Measurements from ENCODE around the gene ATOH8. TPM values are rescaled to one million over a fixed set of nuclear protein-coding genes. Genes with fewer than 3 reads are reported as not detected.

Gene ATOH8
- polyA plus RNA-seq, 2 of the 4 experiments (the other 2 are of a cell fraction), result 1.8 to 20.0 TPM

DNA sequence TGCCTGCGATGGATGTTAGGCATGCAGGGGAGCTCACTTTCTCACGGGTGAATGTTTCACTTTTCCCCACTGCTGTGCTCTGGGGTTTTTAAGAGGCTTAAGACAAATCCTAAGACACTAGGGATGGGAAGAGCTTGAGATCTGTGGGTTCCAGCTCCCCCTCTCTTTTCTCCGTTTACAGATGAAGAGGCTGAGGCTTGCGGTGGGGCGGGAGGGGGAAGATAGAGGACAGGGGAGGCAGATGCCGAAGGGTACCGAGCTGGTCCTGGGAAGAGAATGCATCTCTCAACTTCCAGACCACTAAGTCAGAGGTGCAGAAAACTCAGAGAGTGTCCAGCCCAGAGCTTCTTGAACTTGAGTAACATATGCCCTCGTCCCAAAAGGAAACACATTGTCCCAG, 8.2 kb upstream of the ATOH8 start:
- DNase-seq (ENCODE audit: low read depth in 1 of 2, low spot score in 1 of 2) (no peak), ATAC-seq (no peak), FAIRE-seq (no peak)
- Histone ChIP-seq H3K9me3 (no peaks in the 10 kb centered on the region; the same call in 2 of the 3 replicates), H3K4me1 (peaks cover 63% of the 10 kb centered on the region), H3K27ac (peak overlapping the region; percentile 93 to 97), H3K4me3 (no peak overlapping the region), H3K4me2 (no peak overlapping the region)
- TF ChIP-seq, protein P1, sequence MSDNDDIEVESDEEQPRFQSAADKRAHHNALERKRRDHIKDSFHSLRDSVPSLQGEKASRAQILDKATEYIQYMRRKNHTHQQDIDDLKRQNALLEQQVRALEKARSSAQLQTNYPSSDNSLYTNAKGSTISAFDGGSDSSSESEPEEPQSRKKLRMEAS (IDR thresholded peaks at IDR 0.05), result no peak
- TF ChIP-seq SREBF2 (IDR thresholded peaks at IDR 0.05) (no peak), CHD2 (IDR thresholded peaks at IDR 0.05; ENCODE audit: low read length, partially characterized antibody) (no peak), NFE2L2 (conservative IDR thresholded peaks at IDR 0.05; ENCODE audit: low read length) (no peak), POLR2AphosphoS2 (conservative IDR thresholded peaks at IDR 0.05; ENCODE audit: low read length) (no peak), PBX3 (IDR thresholded peaks at IDR 0.05) (no peak), ZFP36 (IDR thresholded peaks at IDR 0.05; ENCODE audit: borderline replicate concordance, partially characterized antibody) (no peak), JUN (IDR thresholded peaks at IDR 0.05) (no peak), RNF2 (IDR thresholded peaks at IDR 0.05; ENCODE audit: borderline replicate concordance, low read depth) (no peak), RAD21 (conservative IDR thresholded peaks at IDR 0.05 in 1 of 2, IDR thresholded peaks at IDR 0.05 in 1 of 2) (no peak), RCOR1 (IDR thresholded peaks at IDR 0.05; ENCODE audit: low read depth, low read length) (no peak), POLR2A (IDR thresholded peaks at IDR 0.05; ENCODE audit: low read length) (no peak), HOXA7 (CRISPR knock-in tag; IDR thresholded peaks at IDR 0.05) (no peak), HDAC2 (IDR thresholded peaks at IDR 0.05) (no peak), SMC3 (IDR thresholded peaks at IDR 0.05) (no peak), RFX5 (IDR thresholded peaks at IDR 0.05) (no peak)
- ChIA-PET CTCF (interaction anchor here (0.7 to 63.0 kb wide), 12 partner anchors 9 to 334 kb away, joined by 3 to 1675 read pairs (median 8); no protein-coding TSS in a partner anchor), POLR2A (no interaction called here)
- WGBS (ENCODE audit: missing lambda C conversion rate), result 73% methylated on average over 8 of the region's 8 CpGs

- DNase-seq (ENCODE audit: low read depth in 1 of 2, low spot score in 1 of 2) (no peak), ATAC-seq (no peak), FAIRE-seq (no peak)
- ChIA-PET POLR2A (no interaction called here), CTCF (interaction anchor here (0.8 to 63.0 kb wide), 12 partner anchors 10 to 333 kb away, joined by 3 to 1675 read pairs (median 4); no protein-coding TSS in a partner anchor)
- Histone ChIP-seq H3K4me1 (peaks cover 63% of the 10 kb centered on the region), H3K4me3 (no peak overlapping the region), H3K9me3 (no peaks in the 10 kb centered on the region), H3K4me2 (no peak overlapping the region), H3K27ac (peak overlapping the region; percentile 93 to 97; a peak in 4 of 6 replicates)
- TF ChIP-seq ZFP36 (IDR thresholded peaks at IDR 0.05; ENCODE audit: borderline replicate concordance, partially characterized antibody), result peak; percentile 75
- TF ChIP-seq FOSL2 (IDR thresholded peaks at IDR 0.05), result no peak
- no peak for TF ChIP-seq FOSL2 (CRISPR knock-in tag; IDR thresholded peaks at IDR 0.05)
- 83% methylated on average over 8 of the region's 8 CpGs for WGBS (ENCODE audit: missing lambda C conversion rate)
These were observed 7.3 kb upstream of the ATOH8 start for GRCh38 chr2:85746321-85747004.

DNA sequence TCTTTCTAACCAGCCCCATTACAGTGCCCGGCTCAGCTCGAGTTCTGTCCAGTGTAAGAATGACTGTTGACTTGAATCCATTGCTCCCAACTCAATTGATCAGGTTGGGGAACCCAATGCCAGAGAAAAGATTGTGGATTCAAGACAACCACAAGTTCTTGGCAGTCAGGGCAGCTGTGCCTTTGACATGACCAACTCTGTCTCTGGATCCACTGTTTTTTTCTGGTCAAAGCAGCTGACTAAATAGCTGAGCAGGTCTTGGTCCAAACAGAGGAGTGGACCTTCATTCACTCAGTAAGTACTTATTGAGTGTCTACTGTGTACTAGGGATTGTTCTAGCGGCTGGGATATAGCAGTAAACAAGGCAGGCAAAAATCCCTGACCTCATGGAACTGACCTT, 6.3 kb upstream of the ATOH8 start:
- H3K4me2 ChIP-seq, result no peak overlapping the region
- TF ChIP-seq, protein P2, sequence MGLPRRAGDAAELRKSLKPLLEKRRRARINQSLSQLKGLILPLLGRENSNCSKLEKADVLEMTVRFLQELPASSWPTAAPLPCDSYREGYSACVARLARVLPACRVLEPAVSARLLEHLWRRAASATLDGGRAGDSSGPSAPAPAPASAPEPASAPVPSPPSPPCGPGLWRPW (IDR thresholded peaks at IDR 0.05), result no peak
- TF ChIP-seq EHMT2 (IDR thresholded peaks at IDR 0.05; ENCODE audit: low read depth), result no peak
- TF ChIP-seq RFX5 (IDR thresholded peaks at IDR 0.05), result no peak
- TF ChIP-seq POLR2AphosphoS2 (conservative IDR thresholded peaks at IDR 0.05; ENCODE audit: low read length), result no peak
- TF ChIP-seq CEBPB (IDR thresholded peaks at IDR 0.05), result no peak
- TF ChIP-seq MYC (IDR thresholded peaks at IDR 0.05; ENCODE audit: borderline replicate concordance, low read length), result no peak
- no peak for TF ChIP-seq HEYL (CRISPR knock-in tag; IDR thresholded peaks at IDR 0.05)
- no peak for TF ChIP-seq CHD2 (IDR thresholded peaks at IDR 0.05; ENCODE audit: low read length, partially characterized antibody)
- no peak for TF ChIP-seq PHF8 (IDR thresholded peaks at IDR 0.05; ENCODE audit: borderline replicate concordance, low read depth)
- TF ChIP-seq HOXB13 (CRISPR knock-in tag; IDR thresholded peaks at IDR 0.05; ENCODE audit: low read depth), result no peak
- no peak for TF ChIP-seq FOSB (CRISPR knock-in tag; IDR thresholded peaks at IDR 0.05)
- TF ChIP-seq SREBF2 (IDR thresholded peaks at IDR 0.05), result no peak
- H3K9me3 ChIP-seq, result no peaks in the 10 kb centered on the region
- H3K4me1 ChIP-seq, result peaks cover 64% of the 10 kb centered on the region
- POLR2A ChIA-PET, result no interaction called here
- ATAC-seq (no peak), FAIRE-seq (no peak), DNase-seq (ENCODE audit: low read depth in 1 of 2, low spot score in 1 of 2) (no peak)
- WGBS (ENCODE audit: missing lambda C conversion rate), result 83% methylated on average over 3 of the region's 3 CpGs
- peak overlapping the region in 1 of 2 experiments; percentile 26; a peak in 2 of 6 replicates for H3K27ac ChIP-seq
- CTCF ChIA-PET, result interaction anchor here (1.0 to 63.0 kb wide), 8 partner anchors 13 to 332 kb away, joined by 3 to 1675 read pairs (median 8); no protein-coding TSS in a partner anchor
- H3K4me3 ChIP-seq, result no peak overlapping the region

Data from A549 (cell line).